SK-N-SH (cell line): ENCODE measurements around the gene MECP2. TPM values are rescaled to one million over a fixed set of nuclear protein-coding genes. Genes with fewer than 3 reads are reported as not detected.

Experiments used
- CTCF ChIA-PET: fragments of 300-600, 350-600 bp; formaldehyde crosslinking; extraction: SDS; loops from one replicate; lab custom pipeline; 2021; lab: Yijun Ruan, JAX
- POLR2A ChIA-PET: fragments of 350-600 bp; sonication (Branson Sonifier 250); formaldehyde crosslinking; extraction: SDS; loops from one replicate; lab custom pipeline; 2020; ENCODE audit warnings: antibody characterized with exemption, inconsistent platforms; lab: Yijun Ruan, JAX
- DNase-seq: peaks from one replicate; pipeline ENCODE4 v3.0.0; 2012
- H2AFZ ChIP-seq: fragments of 200-600 bp; sonication (generic); 2 replicates; pipeline ENCODE4 v1.8.1; 2016; ENCODE audit warnings: antibody characterized with exemption, mild to moderate bottlenecking, low read depth
- H3F3A ChIP-seq: fragments of 200-600 bp; sonication (generic); replicated peaks from 2 replicates; pipeline ENCODE3; 2016; ENCODE audit warnings: antibody characterized with exemption, mild to moderate bottlenecking; ENCODE audit not compliant: insufficient read depth
- H3K27ac ChIP-seq, 2 experiments: fragments of 200-500 bp in 1 of 2; fragments of 200-600 bp in 1 of 2; sonication (Bioruptor generic) in 1 of 2; sonication (generic), shearing (Covaris generic) in 1 of 2; 2 replicates each; pipeline versions ENCODE4 v1.5.1 to v1.6.1; 2014 to 2016; ENCODE audit warnings: low read depth in 2 of 2, inconsistent platforms in 1 of 2, low read length in 1 of 2, mild to moderate bottlenecking in 1 of 2, mixed read lengths in 1 of 2
- H3K27me3 ChIP-seq: fragments of 200-600 bp; sonication (generic), shearing (Covaris generic); 2 replicates; pipeline ENCODE4 v1.6.1; 2016; ENCODE audit warnings: mixed run types; ENCODE audit not compliant: insufficient read depth
- H3K36me3 ChIP-seq, 2 experiments: fragments of 200-500 bp in 1 of 2; fragments of 200-600 bp in 1 of 2; sonication (Bioruptor generic) in 1 of 2; sonication (generic) in 1 of 2; replicated peaks in 1 of 2; 2 replicates each; pipeline versions ENCODE3 to v1.5.1; 2014 to 2016; ENCODE audit warnings: low read length in 1 of 2, mild to moderate bottlenecking in 1 of 2; ENCODE audit not compliant: insufficient read depth in 2 of 2, control insufficient read depth in 1 of 2
- H3K4me1 ChIP-seq, 2 experiments: fragments of 200-500 bp in 1 of 2; fragments of 200-600 bp in 1 of 2; sonication (Bioruptor generic) in 1 of 2; sonication (generic), shearing (Covaris generic) in 1 of 2; 2 replicates each; pipeline versions ENCODE4 v1.5.1 to v1.6.1; 2014 to 2016; ENCODE audit warnings: low read depth in 1 of 2, low read length in 1 of 2, mixed run types in 1 of 2; ENCODE audit not compliant: insufficient read depth in 2 of 2, control insufficient read depth in 1 of 2
- H3K4me2 ChIP-seq: fragments of 200-600 bp; sonication (generic), shearing (Covaris generic); 2 replicates; pipeline ENCODE4 v1.6.1; 2017; ENCODE audit warnings: mixed run types
- H3K4me3 ChIP-seq, 2 experiments: fragments of 200-500 bp in 1 of 2; fragments of 200-600 bp in 1 of 2; sonication (Bioruptor generic) in 1 of 2; sonication (generic), shearing (Covaris generic) in 1 of 2; 2 replicates each; pipeline versions ENCODE4 v1.5.1 to v1.8.1; 2014 to 2016; ENCODE audit warnings: low read depth in 2 of 2, inconsistent platforms in 1 of 2, low read length in 1 of 2, mild to moderate bottlenecking in 1 of 2, mixed read lengths in 1 of 2, moderate library complexity in 1 of 2
- H3K79me2 ChIP-seq: fragments of 200-600 bp; sonication (generic); 2 replicates; pipeline ENCODE4 v1.8.1; 2017; ENCODE audit warnings: mild to moderate bottlenecking; ENCODE audit not compliant: insufficient read depth
- H3K9ac ChIP-seq: fragments of 200-600 bp; sonication (generic); 2 replicates; pipeline ENCODE4 v1.6.1; 2017; ENCODE audit warnings: mixed run types
- H3K9me2 ChIP-seq: fragments of 200-600 bp; sonication (generic); 2 replicates; pipeline ENCODE4 v1.6.1; 2017; ENCODE audit warnings: mixed run types
- H3K9me3 ChIP-seq: fragments of 200-600 bp; sonication (generic); 2 replicates; pipeline ENCODE4 v1.6.1; 2017; ENCODE audit warnings: mixed run types, mild to moderate bottlenecking, moderate library complexity
- H4K20me1 ChIP-seq: fragments of 200-600 bp; sonication (generic); 2 replicates; pipeline ENCODE4 v1.6.1; 2017; ENCODE audit warnings: mild to moderate bottlenecking, mixed run types; ENCODE audit not compliant: insufficient read depth
- CHD2 ChIP-seq: fragments of 150-350 bp; IDR thresholded peaks from 2 replicates; pipeline ENCODE4 v1.6.1; 2018; ENCODE audit warnings: low read length; ENCODE audit not compliant: partially characterized antibody
- EZH2phosphoT487 ChIP-seq: fragments of 200-600 bp; sonication (generic); IDR thresholded peaks from 2 replicates; pipeline ENCODE4 v1.6.1; 2017; ENCODE audit warnings: low read depth, mixed run types, mild to moderate bottlenecking, antibody characterized with exemption, moderate library complexity, borderline replicate concordance
- FOSL2 ChIP-seq: IDR thresholded peaks from 2 replicates; pipeline ENCODE4 v1.4.0; 2012; ENCODE audit warnings: low read depth, mild to moderate bottlenecking, moderate library complexity, borderline replicate concordance
- FOXJ3 ChIP-seq: sonication (generic); formaldehyde crosslinking; IDR thresholded peaks from 2 replicates; pipeline ENCODE4 v1.5.1; 2020; ENCODE audit warnings: mild to moderate bottlenecking, missing genetic modification reagents
- JUND ChIP-seq: IDR thresholded peaks from 2 replicates; pipeline ENCODE4 v1.4.0; 2012
- MEF2A ChIP-seq: IDR thresholded peaks from 2 replicates; pipeline ENCODE4 v1.4.0; 2012; ENCODE audit warnings: low read depth, borderline replicate concordance
- MXI1 ChIP-seq: IDR thresholded peaks from 2 replicates; pipeline ENCODE4 v1.6.1; 2012; ENCODE audit warnings: mild to moderate bottlenecking, low read depth, low read length, improper control_type of control experiment
- NFIC ChIP-seq: IDR thresholded peaks from 2 replicates; pipeline ENCODE4 v1.4.0; 2012; ENCODE audit warnings: borderline replicate concordance
- NRF1 ChIP-seq: IDR thresholded peaks from 2 replicates; pipeline ENCODE4 v1.6.1; 2012; ENCODE audit warnings: low read depth, mild to moderate bottlenecking, low read length
- RAD21 ChIP-seq: IDR thresholded peaks from 2 replicates; pipeline ENCODE4 v1.6.1; 2012; ENCODE audit warnings: mild to moderate bottlenecking, low read length
- RCOR1 ChIP-seq: fragments of 150-350 bp; IDR thresholded peaks from 2 replicates; pipeline ENCODE4 v1.6.1; 2017; ENCODE audit warnings: antibody characterized with exemption, low read length
- RFX5 ChIP-seq: IDR thresholded peaks from 2 replicates; pipeline ENCODE4 v1.6.1; 2012; ENCODE audit warnings: mild to moderate bottlenecking, improper control_type of control experiment, low read length
- RXRA ChIP-seq: IDR thresholded peaks from 2 replicates; pipeline ENCODE4 v1.4.0; 2012; ENCODE audit warnings: low read depth, mild to moderate bottlenecking, borderline replicate concordance
- TAF1 ChIP-seq: IDR thresholded peaks from 2 replicates; pipeline ENCODE4 v1.6.1; 2012; ENCODE audit warnings: low read depth, mild to moderate bottlenecking, low read length, moderate library complexity, borderline replicate concordance
- TCF12 ChIP-seq: IDR thresholded peaks from 2 replicates; pipeline ENCODE4 v1.4.0; 2012
- YY1 ChIP-seq: IDR thresholded peaks from 2 replicates; pipeline ENCODE4 v1.4.0; 2012; ENCODE audit warnings: low read depth, mild to moderate bottlenecking
- WGBS: methylation state at CpG from one replicate; pipeline ENCODE4 v1.1.6; 2017; ENCODE audit warnings: low lambda C conversion rate; 5-methylcytosine and 5-hydroxymethylcytosine counted together
- polyA plus RNA-seq, 3 experiments: library from polyadenylated mRNA; depleted of rRNA; stranded (reverse); fragments of >200 nt; gene quantifications; 2 replicates each; pipeline ENCODE4 v1.2.3, GENCODE V29; 2012
- TF ChIP-seq, protein P1 (sequence below): fragments of 150-350 bp; IDR thresholded peaks from 2 replicates; pipeline ENCODE4 v1.6.1; 2017; ENCODE audit warnings: antibody characterized with exemption, low read length, low read depth, borderline replicate concordance
- TF ChIP-seq, protein P2 (sequence below): fragments of 150-350 bp; IDR thresholded peaks from 2 replicates; pipeline ENCODE4 v1.6.1; 2016; ENCODE audit warnings: mild to moderate bottlenecking, low read depth, low read length
- TF ChIP-seq, protein P3 (sequence below): IDR thresholded peaks from 2 replicates; pipeline ENCODE4 v1.4.0; 2012; ENCODE audit warnings: low read depth, borderline replicate concordance
- TF ChIP-seq, protein P4 (sequence below): IDR thresholded peaks from 2 replicates; pipeline ENCODE4; 2012

Gene MECP2
- polyA plus RNA-seq, 1 of the 3 experiments (the other 2 are of a cell fraction), result 8.2 TPM

DNA sequence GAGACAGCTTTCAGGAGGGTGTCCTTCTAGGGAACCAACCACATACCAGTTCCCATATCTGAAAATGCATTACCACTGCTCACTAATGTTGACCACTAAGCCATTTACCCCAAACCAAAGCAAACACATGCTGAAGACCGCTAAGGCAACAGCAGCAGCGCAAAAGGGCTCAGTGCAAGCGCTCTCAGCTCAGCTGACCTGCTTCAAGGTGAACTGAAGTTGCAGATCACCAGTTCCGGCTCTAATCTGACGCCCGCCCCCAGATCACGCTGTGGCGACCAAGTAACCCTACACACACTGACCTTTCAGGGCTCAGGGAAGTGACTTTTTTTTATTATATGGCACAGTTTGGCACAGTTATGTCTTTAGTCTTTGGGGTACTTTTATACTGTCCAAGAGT is 5.8 kb downstream of the MECP2 start:
- Histone ChIP-seq H3K4me2 (no peak overlapping the region), H3K4me3 (no peak overlapping the region), H3K79me2 (peaks cover 100% of the 10 kb centered on the region), H3K9me2 (no peaks in the 10 kb centered on the region), H3F3A (no peaks in the 10 kb centered on the region), H3K27me3 (no peaks in the 10 kb centered on the region; the same call in 1 of the 2 replicates), H3K9me3 (no peaks in the 10 kb centered on the region)
- WGBS, result 67% methylated on average over 8 of the region's 8 CpGs
- no peak for DNase-seq
- TF ChIP-seq, protein P1, sequence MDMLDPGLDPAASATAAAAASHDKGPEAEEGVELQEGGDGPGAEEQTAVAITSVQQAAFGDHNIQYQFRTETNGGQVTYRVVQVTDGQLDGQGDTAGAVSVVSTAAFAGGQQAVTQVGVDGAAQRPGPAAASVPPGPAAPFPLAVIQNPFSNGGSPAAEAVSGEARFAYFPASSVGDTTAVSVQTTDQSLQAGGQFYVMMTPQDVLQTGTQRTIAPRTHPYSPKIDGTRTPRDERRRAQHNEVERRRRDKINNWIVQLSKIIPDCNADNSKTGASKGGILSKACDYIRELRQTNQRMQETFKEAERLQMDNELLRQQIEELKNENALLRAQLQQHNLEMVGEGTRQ, result no peak
- TF ChIP-seq TCF12 (no peak), RAD21 (no peak), RFX5 (no peak), RCOR1 (no peak), CHD2 (no peak), RXRA (no peak), YY1 (no peak), FOSL2 (no peak), MEF2A (no peak), MXI1 (no peak), FOXJ3 (CRISPR knock-in tag) (no peak), NFIC (no peak), EZH2phosphoT487 (no peak), NRF1 (no peak), TAF1 (no peak), JUND (no peak)
- TF ChIP-seq, protein P2, sequence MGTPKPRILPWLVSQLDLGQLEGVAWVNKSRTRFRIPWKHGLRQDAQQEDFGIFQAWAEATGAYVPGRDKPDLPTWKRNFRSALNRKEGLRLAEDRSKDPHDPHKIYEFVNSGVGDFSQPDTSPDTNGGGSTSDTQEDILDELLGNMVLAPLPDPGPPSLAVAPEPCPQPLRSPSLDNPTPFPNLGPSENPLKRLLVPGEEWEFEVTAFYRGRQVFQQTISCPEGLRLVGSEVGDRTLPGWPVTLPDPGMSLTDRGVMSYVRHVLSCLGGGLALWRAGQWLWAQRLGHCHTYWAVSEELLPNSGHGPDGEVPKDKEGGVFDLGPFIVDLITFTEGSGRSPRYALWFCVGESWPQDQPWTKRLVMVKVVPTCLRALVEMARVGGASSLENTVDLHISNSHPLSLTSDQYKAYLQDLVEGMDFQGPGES, result no peak
- TF ChIP-seq, protein P3, sequence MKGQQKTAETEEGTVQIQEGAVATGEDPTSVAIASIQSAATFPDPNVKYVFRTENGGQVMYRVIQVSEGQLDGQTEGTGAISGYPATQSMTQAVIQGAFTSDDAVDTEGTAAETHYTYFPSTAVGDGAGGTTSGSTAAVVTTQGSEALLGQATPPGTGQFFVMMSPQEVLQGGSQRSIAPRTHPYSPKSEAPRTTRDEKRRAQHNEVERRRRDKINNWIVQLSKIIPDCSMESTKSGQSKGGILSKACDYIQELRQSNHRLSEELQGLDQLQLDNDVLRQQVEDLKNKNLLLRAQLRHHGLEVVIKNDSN, result no peak
- TF ChIP-seq, protein P4, sequence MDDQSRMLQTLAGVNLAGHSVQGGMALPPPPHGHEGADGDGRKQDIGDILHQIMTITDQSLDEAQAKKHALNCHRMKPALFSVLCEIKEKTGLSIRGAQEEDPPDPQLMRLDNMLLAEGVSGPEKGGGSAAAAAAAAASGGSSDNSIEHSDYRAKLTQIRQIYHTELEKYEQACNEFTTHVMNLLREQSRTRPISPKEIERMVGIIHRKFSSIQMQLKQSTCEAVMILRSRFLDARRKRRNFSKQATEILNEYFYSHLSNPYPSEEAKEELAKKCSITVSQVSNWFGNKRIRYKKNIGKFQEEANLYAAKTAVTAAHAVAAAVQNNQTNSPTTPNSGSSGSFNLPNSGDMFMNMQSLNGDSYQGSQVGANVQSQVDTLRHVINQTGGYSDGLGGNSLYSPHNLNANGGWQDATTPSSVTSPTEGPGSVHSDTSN, result no peak
- TF ChIP-seq, all 33 proteins: peak for 0
- H3K9ac ChIP-seq, result no peak overlapping the region
- no peak overlapping the region for H3K27ac ChIP-seq
- CTCF ChIA-PET, result interaction anchor here (1.1 to 1.4 kb wide), 2 partner anchors 16 to 46 kb away, joined by 3 to 4 read pairs; no protein-coding TSS in a partner anchor
- peaks cover 0 to 17% of the 10 kb centered on the region in 2 experiments; a peak in 3 of 4 replicates for H3K4me1 ChIP-seq
- H4K20me1 ChIP-seq, result peaks cover 78% of the 10 kb centered on the region
- H3K36me3 ChIP-seq, result peaks cover 3 to 6% of the 10 kb centered on the region in 2 experiments
- no peak overlapping the region for H2AFZ ChIP-seq
- POLR2A ChIA-PET, result no interaction called here
